Neutrophil (primary cell): ENCODE data around the gene ARSJ.

Experiments
- H3K27ac ChIP-seq: fragments of 200-600 bp; sonication (generic); 2 replicates; pipeline ENCODE4 v1.5.1; 2016; ENCODE audit warnings: mild to moderate bottlenecking, moderate library complexity
- H3K27me3 ChIP-seq: fragments of 200-600 bp; sonication (generic); 2 replicates; pipeline ENCODE4 v1.6.0; 2016; ENCODE audit warnings: mild to moderate bottlenecking
- H3K36me3 ChIP-seq: fragments of 200-600 bp; sonication (generic); 2 replicates; pipeline ENCODE4 v1.5.1; 2017
- H3K4me1 ChIP-seq, 2 experiments: fragments of 200-600 bp in 1 of 2; sonication (generic) in 1 of 2; 1 replicate in 1 of 2; 2 replicates in 1 of 2; pipeline versions ENCODE4 v1.5.1 to v1.6.1; 2013 to 2016; ENCODE audit warnings: low read depth in 1 of 2, low read length in 1 of 2, mild to moderate bottlenecking in 1 of 2, moderate library complexity in 1 of 2; ENCODE audit not compliant: control insufficient read depth in 1 of 2, insufficient read depth in 1 of 2
- H3K4me3 ChIP-seq, 2 experiments: fragments of 200-600 bp in 1 of 2; sonication (generic) in 1 of 2; 1 replicate in 1 of 2; 2 replicates in 1 of 2; pipeline ENCODE4 v1.5.1; 2013 to 2016; ENCODE audit warnings: low read depth in 1 of 2, low read length in 1 of 2, mild to moderate bottlenecking in 1 of 2, moderate library complexity in 1 of 2
- H3K9me3 ChIP-seq: fragments of 200-600 bp; sonication (generic); 2 replicates; pipeline ENCODE4 v1.5.1; 2016
- TF ChIP-seq, protein P1 (sequence below): fragments of 200-600 bp; sonication (generic); IDR thresholded peaks from 2 replicates; pipeline ENCODE4 v1.5.1; 2016; ENCODE audit warnings: antibody characterized with exemption

Gene ARSJ

DNA sequence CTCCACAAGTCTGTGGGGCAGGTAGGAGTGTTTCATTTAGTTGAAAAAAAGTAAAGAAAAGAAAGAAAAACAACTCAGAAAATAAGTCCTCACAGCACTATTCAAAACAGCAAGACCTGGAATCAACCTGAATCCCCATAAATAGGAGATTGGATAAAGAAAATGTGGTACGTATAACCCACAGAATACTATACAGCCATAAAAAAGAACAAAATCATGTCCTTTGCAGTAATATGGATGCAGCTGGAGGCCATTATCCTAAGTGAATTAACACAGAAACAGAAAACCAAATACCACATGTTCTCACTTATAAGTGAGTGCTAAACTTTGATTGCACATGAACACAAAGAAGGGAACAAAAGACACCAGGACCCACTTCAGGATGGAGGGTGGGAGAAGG, 71.9 kb downstream of the ARSJ start:
- Histone ChIP-seq H3K9me3 (no peaks in the 10 kb centered on the region), H3K27ac (no peak overlapping the region), H3K36me3 (no peaks in the 10 kb centered on the region), H3K27me3 (no peaks in the 10 kb centered on the region), H3K4me3 (no peak overlapping the region), H3K4me1 (no peaks in the 10 kb centered on the region)
- TF ChIP-seq, protein P1, sequence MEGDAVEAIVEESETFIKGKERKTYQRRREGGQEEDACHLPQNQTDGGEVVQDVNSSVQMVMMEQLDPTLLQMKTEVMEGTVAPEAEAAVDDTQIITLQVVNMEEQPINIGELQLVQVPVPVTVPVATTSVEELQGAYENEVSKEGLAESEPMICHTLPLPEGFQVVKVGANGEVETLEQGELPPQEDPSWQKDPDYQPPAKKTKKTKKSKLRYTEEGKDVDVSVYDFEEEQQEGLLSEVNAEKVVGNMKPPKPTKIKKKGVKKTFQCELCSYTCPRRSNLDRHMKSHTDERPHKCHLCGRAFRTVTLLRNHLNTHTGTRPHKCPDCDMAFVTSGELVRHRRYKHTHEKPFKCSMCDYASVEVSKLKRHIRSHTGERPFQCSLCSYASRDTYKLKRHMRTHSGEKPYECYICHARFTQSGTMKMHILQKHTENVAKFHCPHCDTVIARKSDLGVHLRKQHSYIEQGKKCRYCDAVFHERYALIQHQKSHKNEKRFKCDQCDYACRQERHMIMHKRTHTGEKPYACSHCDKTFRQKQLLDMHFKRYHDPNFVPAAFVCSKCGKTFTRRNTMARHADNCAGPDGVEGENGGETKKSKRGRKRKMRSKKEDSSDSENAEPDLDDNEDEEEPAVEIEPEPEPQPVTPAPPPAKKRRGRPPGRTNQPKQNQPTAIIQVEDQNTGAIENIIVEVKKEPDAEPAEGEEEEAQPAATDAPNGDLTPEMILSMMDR = no peak

DNA sequence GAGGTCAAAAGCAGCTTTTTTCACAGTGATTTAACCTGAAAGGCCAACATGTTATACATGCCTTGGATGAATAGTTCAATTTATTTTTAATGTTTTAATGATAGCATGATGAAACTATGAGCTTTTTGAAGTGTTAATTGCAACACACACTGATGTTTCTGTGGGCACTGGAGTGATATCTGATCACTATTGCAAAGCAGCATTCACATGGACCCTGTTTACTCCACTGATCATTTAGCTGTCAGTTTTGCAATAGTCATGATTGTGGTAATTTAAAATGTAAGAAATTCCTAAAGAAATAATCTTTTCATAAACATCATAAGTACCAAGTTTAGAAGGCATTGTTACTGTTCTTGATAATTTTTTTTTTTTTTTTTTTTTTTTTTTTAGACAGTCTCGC, 74.1 kb downstream of the ARSJ start:
- H3K4me3 ChIP-seq = no peak overlapping the region
- H3K36me3 ChIP-seq = no peaks in the 10 kb centered on the region
- no peaks in the 10 kb centered on the region for H3K4me1 ChIP-seq
- H3K9me3 ChIP-seq = no peaks in the 10 kb centered on the region
- H3K27ac ChIP-seq = no peak overlapping the region
- H3K27me3 ChIP-seq = no peaks in the 10 kb centered on the region
- TF ChIP-seq, protein P1 = no peak

DNA sequence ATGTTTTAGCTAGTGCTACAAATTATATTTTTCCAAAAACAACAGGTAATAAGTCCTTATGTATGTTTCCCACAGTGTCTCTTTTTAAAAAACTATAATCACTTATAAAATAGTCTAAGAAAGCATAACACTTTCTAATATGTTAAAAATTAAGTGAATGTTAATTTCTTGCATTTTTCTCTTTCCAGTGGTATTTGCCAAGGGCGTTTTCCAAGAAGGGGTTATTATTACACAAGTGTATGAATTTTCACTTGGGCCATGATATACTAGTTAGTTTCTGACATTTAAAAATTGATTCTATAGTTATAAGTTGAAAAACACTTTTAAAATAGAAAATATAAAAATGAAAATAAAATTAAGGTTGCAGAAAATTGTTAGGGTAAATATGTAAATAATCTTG, 74.6 kb downstream of the ARSJ start:
- no peak overlapping the region for H3K4me3 ChIP-seq
- H3K27ac ChIP-seq = no peak overlapping the region
- H3K4me1 ChIP-seq = no peaks in the 10 kb centered on the region
- TF ChIP-seq, protein P1 = no peak
- H3K9me3 ChIP-seq = no peaks in the 10 kb centered on the region
- H3K27me3 ChIP-seq = no peaks in the 10 kb centered on the region
- H3K36me3 ChIP-seq = no peaks in the 10 kb centered on the region

DNA sequence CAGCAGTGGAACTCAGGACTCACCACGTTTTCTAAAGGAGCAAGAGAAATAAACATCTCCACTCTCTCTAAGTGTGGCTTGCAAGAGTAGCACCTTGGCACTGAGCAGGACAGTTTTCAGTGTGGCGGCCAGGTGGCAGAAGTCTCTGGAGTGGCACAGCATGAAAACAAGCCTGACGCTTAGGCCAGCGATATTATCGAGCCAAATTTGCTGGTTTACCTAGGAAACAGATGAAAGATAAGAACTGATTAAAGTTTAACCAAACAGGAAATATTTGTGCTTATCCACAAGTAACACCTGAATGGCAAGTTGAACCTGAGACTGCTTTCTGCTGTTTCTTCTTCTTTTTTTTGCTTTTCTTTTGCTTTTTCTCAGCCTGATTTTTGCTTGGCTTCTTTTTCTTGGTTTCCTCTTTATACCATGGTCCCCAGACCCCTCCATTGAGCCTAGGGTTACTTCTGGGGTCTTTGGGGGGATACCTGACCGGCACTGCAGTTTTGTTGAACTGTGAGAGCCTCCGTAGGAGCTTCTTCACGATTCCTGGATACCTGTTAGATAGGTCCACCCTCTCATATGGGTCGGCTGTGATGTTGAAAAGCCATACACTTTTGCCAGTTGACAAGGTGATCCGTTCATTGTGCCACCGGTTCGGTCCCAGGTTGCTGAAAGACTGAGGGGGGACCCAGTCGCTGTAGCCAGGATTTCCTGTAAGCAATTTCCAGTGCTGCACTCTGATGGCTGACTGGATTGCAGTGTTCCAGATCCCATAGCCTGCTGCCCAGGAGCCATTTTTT, 77.3 kb downstream of the ARSJ start:
- TF ChIP-seq, protein P1 = no peak
- no peaks in the 10 kb centered on the region for H3K4me1 ChIP-seq
- H3K4me3 ChIP-seq = no peak overlapping the region
- no peaks in the 10 kb centered on the region for H3K36me3 ChIP-seq
- H3K9me3 ChIP-seq = no peaks in the 10 kb centered on the region
- H3K27me3 ChIP-seq = no peaks in the 10 kb centered on the region
- H3K27ac ChIP-seq = no peak overlapping the region

DNA sequence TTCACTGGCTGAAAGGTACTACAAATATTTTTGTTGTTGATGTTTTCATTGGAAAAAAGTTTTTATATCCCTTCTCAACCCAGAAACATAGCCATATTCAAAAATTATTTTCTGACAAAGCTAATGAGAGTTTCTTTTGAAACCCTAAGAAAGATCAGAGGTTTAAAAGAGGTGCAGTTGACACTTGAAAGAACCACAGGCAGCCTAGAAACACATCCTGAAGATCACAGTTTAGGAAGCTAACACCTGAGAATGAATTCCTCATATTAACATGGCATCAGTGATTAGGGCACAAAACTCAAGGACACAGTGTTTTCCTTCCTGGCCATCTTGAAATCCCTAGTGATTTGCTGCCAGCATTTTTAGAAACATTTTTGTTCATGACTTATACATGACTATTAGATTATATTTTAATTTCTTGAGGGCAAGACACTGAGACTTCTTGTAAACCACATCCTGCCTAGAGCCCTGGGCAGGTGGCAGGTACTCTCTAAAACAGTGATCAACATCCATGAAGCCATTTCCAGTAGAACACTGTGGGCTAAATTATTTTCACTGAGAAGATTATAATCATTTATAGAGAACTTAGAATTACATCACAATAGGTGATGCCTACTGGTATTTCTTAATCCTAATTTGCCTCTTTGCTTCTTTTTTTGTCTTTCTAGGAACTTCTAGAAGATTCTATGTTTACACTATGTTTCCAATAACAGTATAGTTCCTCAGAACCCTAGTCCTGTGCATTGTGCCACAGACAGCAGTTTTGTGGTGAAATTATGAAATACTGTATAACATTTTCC, 80.0 kb downstream of the ARSJ start:
- Histone ChIP-seq H3K4me1 (no peaks in the 10 kb centered on the region), H3K9me3 (no peaks in the 10 kb centered on the region), H3K27ac (no peak overlapping the region), H3K36me3 (no peaks in the 10 kb centered on the region), H3K27me3 (no peaks in the 10 kb centered on the region), H3K4me3 (no peak overlapping the region)
- TF ChIP-seq, protein P1 = no peak
